ENCODE data around the gene OTOP1.
A peak's percentile ranks its signal among the peaks of the same experiment; 100 is the strongest.
"Not testable (repeated sequence)": the region's sequence is repeated elsewhere in the genome, so short reads cannot be mapped to it uniquely, and the experiment has no call there.

Gene OTOP1

DNA sequence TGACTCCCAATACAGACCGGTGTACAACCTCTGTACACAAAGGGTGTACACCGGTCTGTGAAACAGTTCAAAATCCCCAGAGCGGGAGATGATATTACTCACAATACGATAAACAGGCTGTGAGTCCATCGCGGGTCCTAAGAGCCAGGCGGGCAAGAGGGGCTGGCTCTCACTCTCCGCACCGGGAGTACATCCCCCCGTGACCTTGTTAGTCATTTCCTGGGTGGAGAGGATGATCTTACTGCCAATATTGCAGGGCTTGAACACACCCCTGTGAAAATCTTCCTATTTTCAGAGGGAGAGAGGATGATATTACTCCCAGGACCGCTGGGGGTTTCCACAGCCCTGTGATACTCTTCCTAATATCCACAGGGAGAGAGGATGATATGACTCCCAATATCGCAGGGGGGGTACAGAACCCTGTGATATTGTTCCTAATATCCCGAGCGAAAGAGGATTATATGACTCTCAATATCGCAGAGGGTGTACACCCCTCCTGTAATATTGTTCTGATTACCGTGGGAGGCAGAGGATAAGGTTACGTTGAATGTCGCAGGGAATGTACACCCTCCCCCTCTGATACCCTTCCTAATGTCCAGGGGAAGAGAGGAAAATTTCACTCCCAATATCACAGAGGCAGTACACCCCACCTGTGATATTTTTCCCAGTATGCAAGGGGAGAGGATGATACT lies 60.9 kb downstream of the OTOP1 start:
- not testable (repeated sequence) for H3K4me1 ChIP-seq (ENCODE audit: low read length); H3K9ac ChIP-seq (ENCODE audit: low read length); H3K4me2 ChIP-seq (ENCODE audit: low read depth, low read length); H4K20me1 ChIP-seq (ENCODE audit: insufficient read depth, low read length); H3K27ac ChIP-seq (ENCODE audit: low read length); H3K27me3 ChIP-seq (replicated peaks; ENCODE audit: insufficient read depth, low read length); H2AFZ ChIP-seq (ENCODE audit: low read length); H3F3A ChIP-seq (ENCODE audit: insufficient read depth, low read length); H3K36me3 ChIP-seq (replicated peaks; ENCODE audit: insufficient read depth, low read length); DNase-seq; H3K9me2 ChIP-seq (replicated peaks; ENCODE audit: insufficient read depth, low read length); H3K4me3 ChIP-seq (ENCODE audit: low read length); H3K79me2 ChIP-seq (ENCODE audit: low read length); H3K9me3 ChIP-seq (replicated peaks; ENCODE audit: insufficient read depth, low read length)

DNA sequence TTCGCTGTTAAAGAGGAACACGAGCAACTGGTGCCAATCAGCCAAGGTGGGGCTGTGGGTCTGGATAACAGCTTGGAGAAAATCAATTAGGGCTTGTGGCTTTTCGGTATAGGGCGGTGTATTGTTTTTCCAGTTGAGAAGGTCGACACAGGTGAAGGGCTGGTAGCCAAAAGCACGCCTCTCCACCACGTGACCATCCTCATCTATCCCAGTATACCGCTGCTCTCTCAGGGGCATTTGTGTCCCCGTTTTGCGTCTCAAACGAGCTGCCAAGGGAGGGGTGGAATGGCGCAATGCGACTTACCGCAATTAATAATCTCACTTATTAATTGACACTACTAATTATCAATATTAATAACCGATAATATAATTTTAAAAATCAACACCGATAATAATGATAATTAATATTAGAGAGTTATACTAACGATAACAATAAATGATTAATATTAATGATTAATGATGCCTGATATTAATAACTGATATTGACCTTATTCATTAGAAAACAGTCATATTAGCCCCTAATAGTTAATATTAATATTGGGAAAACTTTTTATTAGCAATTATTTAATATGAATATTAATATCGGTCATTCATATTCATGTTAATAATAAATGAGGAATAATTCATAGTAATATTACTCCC lies 62.1 kb downstream of the OTOP1 start:
- H2AFZ ChIP-seq (ENCODE audit: low read length); DNase-seq; H3K9me2 ChIP-seq (replicated peaks; ENCODE audit: insufficient read depth, low read length); H4K20me1 ChIP-seq (ENCODE audit: insufficient read depth, low read length); H3K9me3 ChIP-seq (replicated peaks; ENCODE audit: insufficient read depth, low read length); H3K36me3 ChIP-seq (replicated peaks; ENCODE audit: insufficient read depth, low read length); H3K79me2 ChIP-seq (ENCODE audit: low read length); H3K4me2 ChIP-seq (ENCODE audit: low read depth, low read length); H3K9ac ChIP-seq (ENCODE audit: low read length); H3K27me3 ChIP-seq (replicated peaks; ENCODE audit: insufficient read depth, low read length); H3F3A ChIP-seq (ENCODE audit: insufficient read depth, low read length); H3K4me1 ChIP-seq (ENCODE audit: low read length); H3K4me3 ChIP-seq (ENCODE audit: low read length); H3K27ac ChIP-seq (ENCODE audit: low read length): not testable (repeated sequence)

DNA sequence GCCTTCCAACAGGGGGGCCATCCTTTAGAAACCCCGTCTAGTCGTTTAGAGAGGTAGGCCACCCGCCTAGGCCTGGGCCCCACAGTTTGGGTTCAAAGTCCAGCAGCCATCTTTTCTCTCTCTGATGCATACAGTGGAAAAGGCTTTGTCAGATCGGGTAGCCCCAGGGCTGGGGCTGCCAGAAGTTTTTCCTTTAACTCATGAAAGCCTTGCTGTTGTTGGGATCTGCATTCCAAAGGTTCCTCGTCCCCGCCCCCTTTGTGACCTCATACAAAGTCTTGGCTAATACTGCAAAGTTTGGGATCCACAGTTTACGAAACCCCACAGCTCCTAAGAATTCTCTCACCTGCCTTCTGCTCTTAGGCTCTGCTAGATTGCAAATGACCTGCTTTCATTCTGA lies 64.5 kb downstream of the OTOP1 start:
- not testable (repeated sequence) for H2AFZ ChIP-seq (ENCODE audit: low read length); H3K9ac ChIP-seq (ENCODE audit: low read length); DNase-seq; H3K27ac ChIP-seq (ENCODE audit: low read length); H3K9me3 ChIP-seq (replicated peaks; ENCODE audit: insufficient read depth, low read length); H3K79me2 ChIP-seq (ENCODE audit: low read length); H3K4me3 ChIP-seq (ENCODE audit: low read length); H3F3A ChIP-seq (ENCODE audit: insufficient read depth, low read length); H3K27me3 ChIP-seq (replicated peaks; ENCODE audit: insufficient read depth, low read length); H3K36me3 ChIP-seq (replicated peaks; ENCODE audit: insufficient read depth, low read length); H4K20me1 ChIP-seq (ENCODE audit: insufficient read depth, low read length); H3K4me2 ChIP-seq (ENCODE audit: low read depth, low read length); H3K9me2 ChIP-seq (replicated peaks; ENCODE audit: insufficient read depth, low read length); H3K4me1 ChIP-seq (ENCODE audit: low read length)

DNA sequence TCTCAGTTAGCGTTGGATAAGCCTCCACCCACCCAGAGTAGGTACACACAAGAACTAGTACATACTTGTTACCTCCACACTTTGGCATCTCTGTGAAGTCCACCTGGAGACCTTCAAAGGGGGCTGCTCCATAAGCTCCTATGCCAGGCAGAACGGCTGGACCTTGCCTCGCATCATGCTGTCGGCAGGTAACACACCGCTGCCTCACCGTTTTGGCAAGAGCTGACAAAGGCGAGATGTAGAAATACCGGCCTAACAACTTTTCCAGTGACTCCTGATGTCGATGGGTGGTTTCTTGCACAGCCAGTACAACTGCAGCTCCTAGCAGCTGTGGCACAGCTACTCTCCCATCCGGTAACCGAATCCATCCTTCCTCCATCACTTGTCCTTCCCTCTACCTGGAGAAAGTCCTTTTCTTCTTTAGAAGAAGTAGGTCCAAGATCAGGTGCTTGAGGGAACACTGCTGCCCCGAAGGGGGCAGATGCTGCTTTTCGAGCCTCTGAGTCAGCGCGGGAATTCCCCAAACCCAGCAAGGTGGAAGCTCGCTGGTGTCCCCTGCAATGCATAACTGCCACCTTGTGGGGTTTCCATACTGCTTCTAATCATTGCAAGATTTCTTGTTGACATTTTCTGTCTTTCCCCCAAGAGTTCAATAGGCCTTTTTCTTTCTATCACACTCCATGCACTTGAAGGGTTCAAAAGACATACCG lies 65.6 kb downstream of the OTOP1 start:
- H3K4me2 ChIP-seq (ENCODE audit: low read depth, low read length); H3K9me3 ChIP-seq (replicated peaks; ENCODE audit: insufficient read depth, low read length); H2AFZ ChIP-seq (ENCODE audit: low read length); DNase-seq; H3F3A ChIP-seq (ENCODE audit: insufficient read depth, low read length); H3K9me2 ChIP-seq (replicated peaks; ENCODE audit: insufficient read depth, low read length); H3K4me1 ChIP-seq (ENCODE audit: low read length); H3K36me3 ChIP-seq (replicated peaks; ENCODE audit: insufficient read depth, low read length); H3K4me3 ChIP-seq (ENCODE audit: low read length); H3K79me2 ChIP-seq (ENCODE audit: low read length); H3K27ac ChIP-seq (ENCODE audit: low read length); H3K9ac ChIP-seq (ENCODE audit: low read length); H3K27me3 ChIP-seq (replicated peaks; ENCODE audit: insufficient read depth, low read length); H4K20me1 ChIP-seq (ENCODE audit: insufficient read depth, low read length): not testable (repeated sequence)

DNA sequence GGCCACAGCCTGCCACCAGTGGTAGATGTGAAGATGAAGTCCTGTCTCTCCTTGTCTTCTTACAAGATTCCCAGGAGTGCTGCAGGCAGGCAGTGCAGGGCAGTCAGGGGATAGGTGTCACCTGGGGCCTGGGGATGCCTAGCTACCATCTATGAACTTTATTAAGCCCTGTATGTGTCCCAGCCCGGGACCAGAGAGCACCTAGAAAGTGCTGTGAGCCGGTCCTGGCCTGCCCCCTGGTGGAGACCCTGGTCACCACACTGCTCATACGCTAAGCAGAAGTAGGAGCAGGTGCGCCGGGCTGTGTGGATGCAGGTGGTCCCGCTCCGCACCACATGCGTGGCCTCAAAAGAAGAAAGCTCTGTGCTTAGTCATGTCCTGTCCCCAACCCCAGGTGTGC lies 81.1 kb downstream of the OTOP1 start:
- TF ChIP-seq, protein P1, sequence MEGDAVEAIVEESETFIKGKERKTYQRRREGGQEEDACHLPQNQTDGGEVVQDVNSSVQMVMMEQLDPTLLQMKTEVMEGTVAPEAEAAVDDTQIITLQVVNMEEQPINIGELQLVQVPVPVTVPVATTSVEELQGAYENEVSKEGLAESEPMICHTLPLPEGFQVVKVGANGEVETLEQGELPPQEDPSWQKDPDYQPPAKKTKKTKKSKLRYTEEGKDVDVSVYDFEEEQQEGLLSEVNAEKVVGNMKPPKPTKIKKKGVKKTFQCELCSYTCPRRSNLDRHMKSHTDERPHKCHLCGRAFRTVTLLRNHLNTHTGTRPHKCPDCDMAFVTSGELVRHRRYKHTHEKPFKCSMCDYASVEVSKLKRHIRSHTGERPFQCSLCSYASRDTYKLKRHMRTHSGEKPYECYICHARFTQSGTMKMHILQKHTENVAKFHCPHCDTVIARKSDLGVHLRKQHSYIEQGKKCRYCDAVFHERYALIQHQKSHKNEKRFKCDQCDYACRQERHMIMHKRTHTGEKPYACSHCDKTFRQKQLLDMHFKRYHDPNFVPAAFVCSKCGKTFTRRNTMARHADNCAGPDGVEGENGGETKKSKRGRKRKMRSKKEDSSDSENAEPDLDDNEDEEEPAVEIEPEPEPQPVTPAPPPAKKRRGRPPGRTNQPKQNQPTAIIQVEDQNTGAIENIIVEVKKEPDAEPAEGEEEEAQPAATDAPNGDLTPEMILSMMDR (IDR thresholded peaks at IDR 0.05; ENCODE audit: low read length), result peak; percentile 53
- H3K27me3 ChIP-seq (replicated peaks; ENCODE audit: insufficient read depth, low read length); H3K4me1 ChIP-seq (ENCODE audit: low read length); H3K9ac ChIP-seq (ENCODE audit: low read length); H3F3A ChIP-seq (ENCODE audit: insufficient read depth, low read length); H3K9me3 ChIP-seq (replicated peaks; ENCODE audit: insufficient read depth, low read length); H3K36me3 ChIP-seq (replicated peaks; ENCODE audit: insufficient read depth, low read length); H3K27ac ChIP-seq (ENCODE audit: low read length); H4K20me1 ChIP-seq (ENCODE audit: insufficient read depth, low read length); H3K79me2 ChIP-seq (ENCODE audit: low read length); H3K9me2 ChIP-seq (replicated peaks; ENCODE audit: insufficient read depth, low read length); H3K4me3 ChIP-seq (ENCODE audit: low read length): not testable (repeated sequence)
- DNase-seq, result peak; percentile 80
- peak overlapping the region; percentile 56; the same call in 1 of the 2 replicates for H2AFZ ChIP-seq (ENCODE audit: low read length)
- peak overlapping the region; percentile 49; the same call in 1 of the 2 replicates for H3K4me2 ChIP-seq (ENCODE audit: low read depth, low read length)

- not testable (repeated sequence) for H3K9me3 ChIP-seq (replicated peaks; ENCODE audit: insufficient read depth, low read length); H3K27me3 ChIP-seq (replicated peaks; ENCODE audit: insufficient read depth, low read length); H3K9ac ChIP-seq (ENCODE audit: low read length); H3K4me1 ChIP-seq (ENCODE audit: low read length); H3K36me3 ChIP-seq (replicated peaks; ENCODE audit: insufficient read depth, low read length); H3F3A ChIP-seq (ENCODE audit: insufficient read depth, low read length); H3K9me2 ChIP-seq (replicated peaks; ENCODE audit: insufficient read depth, low read length); H3K4me2 ChIP-seq (ENCODE audit: low read depth, low read length); H3K4me3 ChIP-seq (ENCODE audit: low read length); DNase-seq; H4K20me1 ChIP-seq (ENCODE audit: insufficient read depth, low read length); H3K79me2 ChIP-seq (ENCODE audit: low read length); H3K27ac ChIP-seq (ENCODE audit: low read length); H2AFZ ChIP-seq (ENCODE audit: low read length)
These were observed 83.4 kb downstream of the OTOP1 start for GRCh38 chr4:4143376-4143775.

- not testable (repeated sequence) for H3K9me2 ChIP-seq (replicated peaks; ENCODE audit: insufficient read depth, low read length); H3K9ac ChIP-seq (ENCODE audit: low read length); H3K36me3 ChIP-seq (replicated peaks; ENCODE audit: insufficient read depth, low read length); H3K4me2 ChIP-seq (ENCODE audit: low read depth, low read length); H4K20me1 ChIP-seq (ENCODE audit: insufficient read depth, low read length); H3K4me3 ChIP-seq (ENCODE audit: low read length); H2AFZ ChIP-seq (ENCODE audit: low read length); H3K27me3 ChIP-seq (replicated peaks; ENCODE audit: insufficient read depth, low read length); H3F3A ChIP-seq (ENCODE audit: insufficient read depth, low read length); H3K4me1 ChIP-seq (ENCODE audit: low read length); H3K27ac ChIP-seq (ENCODE audit: low read length); H3K9me3 ChIP-seq (replicated peaks; ENCODE audit: insufficient read depth, low read length); H3K79me2 ChIP-seq (ENCODE audit: low read length)
- DNase-seq, result peak; percentile 10
These were observed 84.0 kb downstream of the OTOP1 start for GRCh38 chr4:4142679-4143078.

All from MM.1S (cell line).